Measurements from ENCODE around the gene LINC00305. TPM values are rescaled to one million over a fixed set of nuclear protein-coding genes. Genes with fewer than 3 reads are reported as not detected.

LINC00305 gene
- under 1 TPM in 2 of 5 donors, not detected in 3; 0.46 to 0.49 TPM for polyA plus RNA-seq (ENCODE audit: insufficient read depth in 1 of 5, insufficient read length in 5 of 5, low replicate concordance in 1 of 5)
- long read RNA-seq, donor 1: 0 reads
- long read RNA-seq, donor 2: 0 reads
- long read RNA-seq, donor 3: 0 reads
- long read RNA-seq, donor 4: 0 reads
- long read RNA-seq, donor 5: 0 reads
- long read RNA-seq, donor 6: 0 reads
- long read RNA-seq, donor 7: 0 reads
- long read RNA-seq, donor 8: 0 reads

DNA sequence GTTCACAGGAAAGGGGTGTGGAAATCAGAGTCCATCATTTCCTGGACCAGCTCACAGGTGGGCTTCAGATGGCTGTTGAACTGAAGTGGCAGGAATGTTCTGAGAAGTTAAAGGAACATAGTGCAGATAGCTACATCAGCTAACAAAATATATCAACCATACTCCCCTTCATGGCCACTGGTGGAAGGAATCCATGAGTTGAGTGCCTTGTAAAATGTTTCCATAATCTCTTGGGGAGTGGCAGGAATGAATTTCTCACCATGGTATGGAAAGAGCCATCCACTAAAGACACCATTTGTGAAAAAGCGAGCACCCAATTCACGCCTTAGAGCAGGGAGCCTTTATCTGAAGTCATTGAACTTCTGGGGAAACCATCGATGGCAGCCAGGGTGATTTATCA, at the start of gene LINC00305:
TSS of gene LINC00305 (minus strand) at position 101 of the 400 bp plus-strand sequence.
- DNase-seq: no peak

DNA sequence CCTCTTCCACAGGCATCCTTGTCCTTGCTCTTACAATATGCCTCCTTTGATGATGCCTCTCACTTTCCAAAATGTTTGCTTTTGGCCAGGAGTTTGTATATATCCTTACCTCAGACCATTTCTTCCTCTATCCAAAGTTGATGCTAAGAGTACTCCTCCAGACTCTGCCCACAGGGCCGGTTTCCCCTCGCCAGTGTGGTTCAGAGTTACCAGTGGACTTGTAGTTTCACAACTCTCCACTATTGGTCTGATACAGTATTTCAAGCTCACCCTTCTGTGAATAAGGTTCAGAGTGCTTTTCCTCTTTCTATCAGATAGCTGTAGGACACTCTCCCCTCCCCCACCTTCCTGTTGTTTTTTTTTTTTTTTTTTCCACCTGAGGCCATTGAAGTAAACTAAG, 42.2 kb upstream of the LINC00305 start:
- no peak for DNase-seq

DNA sequence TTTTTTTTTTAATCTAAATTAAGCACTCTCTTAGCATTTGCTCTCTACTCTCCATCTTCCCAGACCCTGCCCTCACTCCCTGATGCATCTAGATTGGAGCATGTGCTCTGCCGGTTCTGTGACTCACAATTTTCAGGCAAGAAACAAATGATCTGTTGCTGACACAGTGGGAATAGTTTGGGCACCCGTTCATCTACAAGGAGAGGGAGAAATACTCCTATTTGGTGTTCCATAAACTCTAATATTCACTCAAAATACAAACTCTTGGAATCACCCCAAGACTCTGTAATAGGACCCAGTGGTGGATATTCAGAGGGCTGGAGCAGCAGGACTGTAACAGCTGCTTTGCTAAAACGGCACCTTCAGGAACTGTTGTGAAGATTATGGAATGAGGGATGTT, 37.1 kb upstream of the LINC00305 start:
- DNase-seq: no peak

GRCh38 chr18:64183665-64184064, 34.8 kb upstream of the LINC00305 start:
- DNase-seq: no peak

- DNase-seq: no peak
Measured at GRCh38 chr18:64180617-64181016, 31.7 kb upstream of the LINC00305 start.

GRCh38 chr18:64180171-64180570, 31.3 kb upstream of the LINC00305 start:
- no peak for DNase-seq

- DNase-seq: no peak
Measured at GRCh38 chr18:64179556-64180080, 30.7 kb upstream of the LINC00305 start.

DNA sequence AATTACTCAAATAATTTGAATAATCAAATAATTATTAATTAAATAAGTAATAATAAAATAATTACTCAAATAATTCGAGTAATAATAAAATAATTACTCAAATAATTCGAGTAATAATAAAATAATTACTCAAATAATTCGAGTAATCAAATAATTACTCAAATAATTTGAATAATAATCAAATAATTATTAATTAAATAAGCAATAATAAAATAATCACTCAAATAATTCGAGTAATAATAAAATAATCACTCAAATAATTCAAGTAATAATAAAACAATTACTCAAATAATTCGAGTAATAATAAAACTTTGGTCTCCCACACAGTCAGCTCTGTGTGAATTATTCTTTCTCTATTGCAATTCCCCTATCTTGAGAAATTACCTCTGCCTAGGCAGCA, 30.0 kb upstream of the LINC00305 start:
- DNase-seq: no peak

DNA sequence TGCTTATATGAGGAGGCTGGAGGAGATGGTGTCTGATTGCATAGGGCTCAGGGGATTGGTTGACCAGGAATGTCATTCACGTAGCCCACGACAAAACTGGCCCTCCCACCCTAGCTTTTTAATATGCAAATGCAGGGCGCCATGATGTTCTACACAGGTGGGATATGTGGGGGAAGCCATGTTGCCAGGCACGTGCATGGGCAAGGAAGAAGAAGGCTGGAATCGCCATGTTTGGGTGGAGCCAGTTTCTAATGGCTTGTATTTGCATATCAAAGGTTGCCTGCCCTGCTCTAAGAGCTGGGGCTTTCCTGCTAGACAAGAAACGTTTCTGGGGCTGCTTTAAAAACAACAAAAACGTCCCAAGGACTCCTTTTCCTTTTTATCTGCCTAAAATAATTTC, 26.5 kb upstream of the LINC00305 start:
- no peak for DNase-seq

DNA sequence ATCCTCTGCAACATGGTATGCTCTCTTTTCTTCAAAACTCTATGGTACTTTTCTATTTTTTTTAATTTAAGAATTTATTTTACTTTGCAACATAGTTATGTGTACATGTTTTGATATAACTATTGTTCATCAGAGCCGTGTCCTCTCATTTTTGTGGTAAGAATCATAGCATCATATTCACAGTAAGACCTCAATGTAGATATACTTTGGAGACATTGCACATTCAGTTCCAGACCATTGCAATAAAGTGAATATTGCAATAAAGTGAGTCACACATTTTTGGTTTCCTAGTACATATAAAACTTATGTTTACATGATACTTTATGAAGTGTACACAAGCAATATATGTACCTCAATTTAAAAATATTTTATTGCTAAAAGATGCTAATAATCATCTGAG, 22.7 kb upstream of the LINC00305 start:
- DNase-seq: no peak

GRCh38 chr18:64167408-64167925, 18.6 kb upstream of the LINC00305 start:
- DNase-seq: no peak

- DNase-seq: no peak
Measured at GRCh38 chr18:64165906-64166305, 17.0 kb upstream of the LINC00305 start.

DNA sequence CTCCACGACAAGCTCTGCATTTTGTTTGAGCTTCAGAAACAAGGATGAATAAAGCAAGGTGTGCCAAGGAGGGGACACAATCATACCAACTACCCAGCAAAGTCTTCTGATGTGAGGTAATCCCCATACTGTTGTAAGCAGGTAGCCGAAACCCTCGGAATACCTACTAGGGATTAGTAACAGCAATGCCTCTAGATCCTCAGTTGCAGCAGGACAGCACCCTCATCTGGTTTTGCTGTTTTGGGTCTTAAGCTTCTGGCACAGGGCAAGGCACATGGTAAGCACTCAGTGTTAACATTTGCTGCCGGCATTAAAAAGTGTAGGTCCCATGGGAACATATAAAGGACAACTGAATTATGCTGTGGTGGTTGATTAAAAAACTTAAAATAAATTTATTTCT, 16.0 kb upstream of the LINC00305 start:
- no peak for DNase-seq

GRCh38 chr18:64149916-64150438, 1.1 kb upstream of the LINC00305 start:
- DNase-seq: no peak

DNA sequence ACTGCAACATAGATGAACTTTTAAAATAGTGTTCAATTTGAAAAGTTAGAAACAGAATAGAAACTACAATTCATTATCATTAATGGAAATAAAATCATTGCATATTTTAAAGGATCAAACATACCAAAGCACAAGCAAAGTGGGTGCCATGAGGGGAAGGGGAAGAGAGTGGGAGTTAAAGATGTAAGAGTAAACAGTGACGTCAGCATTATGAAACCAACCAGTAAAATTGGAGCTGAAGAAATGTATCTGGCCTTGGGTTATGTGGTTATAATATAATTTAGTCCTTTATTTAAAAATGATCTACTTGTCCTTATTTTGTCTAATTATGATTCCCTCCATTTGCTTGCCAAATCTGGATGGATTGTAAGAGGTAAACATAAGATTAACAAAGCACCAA, 6.0 kb downstream of the LINC00305 start:
- no peak for DNase-seq

DNA sequence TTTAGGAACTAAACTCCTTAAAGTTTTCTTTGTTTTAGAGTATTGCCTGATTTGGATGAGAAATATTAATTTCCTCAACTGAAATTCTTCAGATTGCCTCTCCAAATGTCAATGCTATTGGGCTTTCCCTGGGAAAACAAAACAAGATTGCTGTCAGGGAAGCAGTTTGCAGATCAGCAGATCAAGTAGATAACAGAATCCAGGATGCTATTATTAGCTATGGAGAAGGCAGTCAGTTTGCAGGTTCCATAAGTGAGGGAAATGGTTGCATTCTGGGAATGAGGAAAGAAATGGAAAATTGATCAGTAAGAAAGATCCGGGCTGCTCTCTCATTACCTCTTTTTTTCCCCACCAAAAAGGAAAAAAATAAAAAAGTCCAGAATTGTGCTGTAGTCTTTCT, 11.0 kb downstream of the LINC00305 start:
- no peak for DNase-seq

DNA sequence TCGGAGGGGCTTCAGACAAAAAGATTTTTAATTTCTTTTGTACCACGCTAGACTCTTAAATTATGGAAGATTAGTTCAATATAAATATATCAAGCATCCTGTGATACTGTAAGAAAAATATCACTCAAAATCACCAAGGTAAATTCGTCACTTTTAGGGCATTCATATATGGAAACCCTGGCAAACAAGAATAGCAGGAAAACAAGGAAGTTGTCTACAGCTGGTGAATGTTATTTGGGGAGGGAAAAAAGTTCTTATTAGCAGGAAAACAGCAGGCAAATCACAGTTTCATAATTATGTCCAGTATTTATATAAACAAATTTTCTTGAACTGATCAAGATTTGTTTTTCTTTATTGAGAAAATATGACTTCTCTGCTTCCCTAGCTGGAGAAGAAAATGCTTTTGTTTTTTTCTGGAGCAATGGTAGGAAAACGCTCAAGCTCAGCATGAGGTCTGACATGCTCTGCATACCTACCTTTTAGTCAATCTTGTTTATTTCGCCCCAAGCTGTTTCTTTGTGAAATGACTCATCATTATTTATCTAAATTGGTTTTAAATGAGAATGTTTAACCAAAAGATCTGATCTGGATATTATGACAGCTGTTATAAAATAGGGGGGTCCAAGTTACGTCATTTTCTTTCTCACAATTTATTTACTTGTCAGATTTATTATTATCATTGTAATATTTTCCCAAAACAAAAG, 14.7 kb downstream of the LINC00305 start:
- DNase-seq: no peak

DNA sequence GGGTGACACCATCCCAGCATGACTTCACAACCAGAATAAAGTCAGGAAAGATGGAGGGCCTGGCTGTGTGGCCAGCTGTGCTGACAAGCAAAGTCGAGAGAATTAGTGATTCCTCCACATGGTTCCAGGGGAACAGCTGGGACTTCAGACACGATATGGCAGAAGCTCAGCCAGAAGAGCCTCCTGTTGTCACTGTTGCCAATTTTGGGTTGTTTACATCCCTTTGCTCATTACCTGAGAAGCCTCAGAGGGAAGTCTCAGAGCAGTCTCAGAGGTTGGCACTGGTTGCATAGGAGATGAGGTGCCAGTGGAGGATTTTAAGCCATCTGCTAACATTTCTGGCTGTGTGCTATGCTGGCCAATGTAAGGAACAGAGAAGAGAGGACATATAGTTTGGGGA, 16.0 kb downstream of the LINC00305 start:
- DNase-seq: no peak

GRCh38 chr18:64131314-64131713, 17.6 kb downstream of the LINC00305 start:
- no peak for DNase-seq

GRCh38 chr18:64127172-64127571, 21.7 kb downstream of the LINC00305 start:
- no peak for DNase-seq

- no peak for DNase-seq
Measured at GRCh38 chr18:64119916-64120315, 29.0 kb downstream of the LINC00305 start.

GRCh38 chr18:64118406-64118805, 30.5 kb downstream of the LINC00305 start:
- no peak for DNase-seq

DNA sequence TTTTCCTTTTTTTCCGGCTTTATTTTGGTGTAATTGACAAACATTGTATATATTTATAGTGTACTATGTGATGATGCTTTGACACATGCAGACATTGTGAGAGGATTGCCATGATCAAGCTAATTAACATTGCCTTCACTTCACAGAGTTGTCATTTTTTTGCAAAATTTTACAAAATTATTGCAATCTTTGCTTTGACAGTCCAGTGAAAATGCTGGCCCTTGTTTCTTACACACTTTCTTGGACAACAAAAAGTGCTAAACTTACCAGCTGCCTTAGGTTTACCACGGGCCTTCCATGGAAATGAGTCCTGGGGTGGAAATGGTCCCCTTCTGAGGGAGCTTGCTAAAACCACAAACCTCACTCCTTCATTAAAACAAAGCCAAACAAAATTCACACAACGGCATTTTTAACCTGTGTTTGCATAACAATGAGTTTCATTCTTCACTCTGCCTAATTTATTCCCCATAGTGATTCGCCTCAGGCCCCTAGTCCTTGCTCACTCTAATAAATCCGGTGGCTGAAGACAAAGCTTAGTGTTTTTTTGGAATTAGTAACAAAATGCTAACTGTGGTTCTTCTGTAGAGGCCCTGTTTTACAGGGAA, 32.2 kb downstream of the LINC00305 start:
- no peak for DNase-seq

Data from right lung (tissue), 10 donors.